ENCODE measurements around the gene CPLX3.

CPLX3 gene

DNA sequence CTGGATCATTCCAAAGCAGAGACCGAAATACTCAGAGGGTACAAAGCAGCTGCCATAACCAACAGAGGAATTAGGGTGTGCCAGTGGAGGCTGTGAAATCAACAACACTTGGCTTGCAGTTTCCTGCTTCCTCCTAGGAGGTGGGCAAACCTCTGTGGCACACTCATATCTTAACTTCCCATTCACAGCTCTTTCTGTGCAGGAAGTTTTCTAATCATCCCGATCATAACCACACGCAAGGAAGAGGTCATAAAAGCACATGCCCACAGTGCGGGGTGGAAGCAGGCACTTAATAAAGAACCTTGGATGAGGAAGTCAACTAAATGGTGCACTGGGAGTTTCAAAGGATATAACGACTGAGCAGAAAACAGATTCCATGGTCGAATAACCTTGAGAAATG, 41.6 kb downstream of the CPLX3 start:
- DNase-seq = peak in 2 of 56 donors; percentile 6 to 21

DNA sequence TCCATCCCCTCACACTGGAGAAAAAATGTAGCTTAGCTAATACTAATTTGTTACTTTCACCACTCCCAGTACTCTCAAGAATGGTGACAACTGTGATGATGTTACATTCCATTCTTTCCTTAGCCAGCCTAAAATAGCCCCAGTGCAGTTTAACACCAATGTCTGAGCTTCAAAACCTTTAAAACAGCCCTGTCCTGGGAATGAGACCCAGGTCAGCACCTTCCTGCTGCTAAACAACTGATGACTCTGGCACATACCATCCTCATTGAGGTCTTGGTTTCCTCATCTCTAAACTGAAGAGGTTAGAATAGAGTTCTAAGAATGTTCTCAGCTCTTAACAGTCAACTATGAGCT, 42.9 kb downstream of the CPLX3 start:
- no peak for DNase-seq

DNA sequence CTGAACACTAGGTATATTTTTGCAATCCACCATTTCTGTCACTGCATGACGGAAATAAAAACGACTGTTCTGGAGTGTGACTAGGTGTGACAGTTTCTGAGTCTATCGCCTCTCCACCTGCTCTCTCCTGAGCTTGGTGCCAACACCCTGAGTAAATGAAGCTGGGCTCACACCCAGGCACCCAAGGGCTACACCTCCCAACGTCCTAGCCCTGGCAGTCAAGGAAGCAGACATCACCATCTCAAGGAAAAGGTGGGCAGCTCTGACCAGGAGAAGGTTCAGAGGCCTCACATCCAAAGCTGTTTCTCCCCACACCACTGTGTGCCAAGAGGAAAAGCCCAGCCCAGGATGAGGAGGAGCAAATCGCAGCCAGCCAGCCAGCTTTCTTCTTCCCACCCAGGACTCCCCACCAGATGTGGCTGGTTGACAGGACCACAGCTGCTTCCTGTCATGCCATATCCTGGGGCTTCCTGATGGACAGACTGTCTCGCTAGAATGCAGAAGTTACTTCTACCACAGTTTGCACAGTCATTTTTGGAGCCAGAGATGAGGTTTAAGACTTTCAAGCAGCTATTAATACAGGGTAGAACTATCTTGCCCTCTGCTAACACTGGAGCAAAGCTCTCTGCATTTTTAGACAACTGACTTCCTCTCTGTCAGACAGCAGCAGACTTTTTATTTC, 43.4 kb downstream of the CPLX3 start:
- peak in 33 of 56 donors; percentile 5 to 58 (median 19) for DNase-seq

DNA sequence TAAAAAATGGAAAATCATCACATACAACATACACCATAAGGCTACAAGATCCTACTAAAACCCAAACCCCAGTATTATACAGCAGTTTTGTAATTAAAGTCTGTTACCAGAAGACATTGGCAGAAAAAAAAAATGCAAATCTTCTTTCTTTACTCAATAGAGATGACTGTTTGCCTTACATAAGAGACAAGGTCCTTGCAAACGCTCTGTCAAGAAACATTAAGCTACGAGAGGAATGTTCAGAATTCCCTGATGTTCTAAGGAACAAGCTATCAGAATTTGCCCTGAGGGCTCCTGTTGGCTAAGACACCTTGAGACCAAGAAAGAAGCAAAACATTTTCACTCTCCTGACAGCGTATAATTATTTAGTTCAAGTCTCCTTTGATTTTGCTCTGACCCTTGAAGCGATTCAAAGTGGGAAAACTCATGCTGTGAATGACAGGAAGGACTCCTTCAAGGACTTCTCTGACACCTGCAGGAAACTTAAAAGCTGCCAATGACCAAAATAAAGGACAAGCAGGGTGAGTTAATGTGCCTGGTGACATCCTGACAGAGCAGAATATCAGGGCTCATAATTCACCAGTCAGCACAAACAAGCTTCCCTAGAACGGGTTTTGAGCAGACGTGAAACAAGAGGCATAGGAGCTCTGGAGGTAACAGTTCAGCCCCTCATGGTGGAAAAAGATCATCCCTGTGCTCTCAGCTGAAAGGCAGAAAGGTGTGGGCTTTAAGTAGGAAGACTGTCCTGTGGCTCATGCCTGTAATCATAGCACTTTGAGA, 44.2 kb downstream of the CPLX3 start:
- peak in 1 of 56 donors; percentile 1 for DNase-seq

DNA sequence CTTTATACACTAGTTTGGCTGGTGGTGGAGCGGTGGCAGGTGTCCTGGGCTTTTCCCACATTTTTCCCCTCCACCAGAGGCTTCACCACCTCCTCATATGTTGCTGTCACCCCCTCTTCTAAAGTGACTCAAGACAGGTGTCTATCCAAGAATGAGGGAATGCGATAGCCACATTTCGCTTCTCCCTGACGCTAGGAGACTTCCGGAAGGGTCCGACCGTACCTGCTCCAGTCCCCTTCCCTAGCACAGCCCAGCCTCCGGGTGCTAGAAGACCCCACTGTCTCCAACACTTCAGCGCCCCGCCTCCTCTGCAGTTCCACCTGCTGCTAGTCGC, 46.2 kb downstream of the CPLX3 start:
- DNase-seq = no peak

DNA sequence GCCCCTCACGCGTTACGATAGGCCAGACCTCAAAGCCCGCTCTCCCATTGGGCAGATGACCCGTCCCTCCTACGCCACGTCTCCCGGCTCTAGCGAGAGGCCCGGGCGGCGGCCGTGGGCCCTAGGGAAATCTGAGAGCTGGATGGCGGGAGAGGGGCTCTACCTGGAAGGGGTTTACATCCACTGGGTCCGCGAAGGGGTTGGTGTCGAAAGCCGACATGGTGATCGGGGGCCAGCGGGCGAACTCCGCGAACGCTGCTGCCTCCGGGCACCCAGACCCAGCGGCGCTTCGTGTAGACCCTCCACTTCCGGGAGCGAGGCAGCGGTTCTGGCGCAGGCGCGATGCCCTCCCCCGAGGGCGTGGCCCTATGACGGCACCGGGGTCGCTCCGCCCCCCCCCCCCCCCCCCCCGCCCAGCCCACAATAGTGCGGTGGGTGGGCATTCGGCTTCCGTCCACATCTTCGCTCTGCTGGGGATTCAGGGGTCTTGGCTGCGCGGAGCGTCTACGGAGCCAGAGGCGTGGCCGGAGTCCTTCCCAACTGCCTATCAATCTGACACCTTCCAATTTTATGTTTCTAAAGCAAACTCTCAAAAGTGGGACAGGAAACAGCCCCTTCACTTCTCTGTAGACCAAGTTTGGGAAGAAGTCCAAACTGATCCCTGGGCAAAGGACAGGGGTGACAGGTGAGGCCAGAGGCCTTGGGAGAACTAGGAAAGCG, 46.8 kb downstream of the CPLX3 start, which contains the start of gene SCAMP2:
SCAMP2 (minus strand) TSS at position 330 of the 720 bp plus-strand sequence; CDS start at position 220, 110 bp downstream.
- DNase-seq = peak; percentile 67 to 99 (median 94)

DNA sequence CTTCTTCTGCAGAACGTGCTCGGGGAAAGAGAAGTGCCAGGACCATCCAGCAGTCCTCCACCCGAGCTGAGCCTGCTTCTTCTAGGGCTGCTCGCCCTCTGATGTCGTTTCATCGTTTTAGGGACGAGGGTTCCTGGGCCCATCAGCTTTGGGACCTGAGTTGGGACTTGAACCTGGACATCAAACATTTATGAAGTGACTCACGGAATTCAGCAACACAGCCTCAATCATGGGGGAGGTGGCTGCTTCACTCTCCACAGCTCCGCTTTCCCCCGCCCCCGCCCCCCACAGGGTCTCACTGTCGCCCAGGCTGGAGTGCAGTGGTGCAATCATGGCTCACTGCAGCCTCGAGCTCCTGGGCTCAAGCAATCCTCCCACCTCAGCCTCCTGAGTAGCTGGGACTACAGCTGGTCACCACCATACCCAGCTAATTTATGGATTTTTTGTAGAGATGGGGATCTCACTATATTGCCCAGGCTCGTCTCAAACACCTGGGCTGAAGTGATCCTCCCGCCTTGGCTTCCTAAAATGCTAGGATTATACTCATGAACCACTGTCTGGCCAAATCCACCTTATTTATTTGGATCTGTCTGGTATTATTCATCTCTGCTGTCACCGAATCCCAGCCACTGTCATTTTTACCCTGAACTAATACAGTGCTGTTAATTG, 47.5 kb downstream of the CPLX3 start:
- peak in 7 of 56 donors; percentile 11 to 44 (median 38) for DNase-seq

DNA sequence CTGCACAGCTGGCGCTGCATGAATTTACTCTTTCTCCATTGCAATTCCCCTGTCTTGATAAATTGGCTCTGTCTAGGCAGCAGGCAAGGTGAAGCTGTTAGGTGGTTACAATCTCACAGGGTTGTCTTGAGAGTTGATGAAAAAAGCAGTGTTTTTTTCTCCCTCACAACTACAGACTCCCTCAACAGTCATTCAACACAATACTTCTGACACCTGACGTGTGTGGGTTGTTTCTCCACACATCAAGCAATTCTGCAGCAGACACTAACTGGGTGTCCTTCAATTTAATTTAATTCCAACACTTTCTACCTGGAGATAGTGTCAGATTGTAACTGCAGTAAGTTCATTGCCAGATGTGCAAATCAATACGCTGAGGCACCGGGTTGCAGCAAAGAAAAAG, 51.8 kb downstream of the CPLX3 start:
- DNase-seq = no peak

All from nucleus accumbens (tissue), 56 donors.